Ishikawa (cell line): ENCODE results near the gene CCDC88C.

Experiments
- CEBPB ChIP-seq: IDR thresholded peaks from 2 replicates; pipeline ENCODE4 v1.6.1; 2012
- CREB1 ChIP-seq: IDR thresholded peaks from 2 replicates; pipeline ENCODE4 v1.6.1; 2012; ENCODE audit warnings: low read depth
- EGR1 ChIP-seq: IDR thresholded peaks from 2 replicates; pipeline ENCODE4 v1.6.1; 2012
- EP300 ChIP-seq: IDR thresholded peaks from 2 replicates; pipeline ENCODE4 v1.6.1; 2012; ENCODE audit warnings: borderline replicate concordance
- FOXM1 ChIP-seq: IDR thresholded peaks from 2 replicates; pipeline ENCODE4 v1.6.1; 2012; ENCODE audit warnings: low read depth, borderline replicate concordance
- MAX ChIP-seq: IDR thresholded peaks from 2 replicates; pipeline ENCODE4 v1.6.1; 2012
- NFIC ChIP-seq: IDR thresholded peaks from 2 replicates; pipeline ENCODE4 v1.6.1; 2012
- RAD21 ChIP-seq: IDR thresholded peaks from 2 replicates; pipeline ENCODE4 v1.6.1; 2012; ENCODE audit warnings: low read depth
- REST ChIP-seq: IDR thresholded peaks from 2 replicates; pipeline ENCODE4 v1.6.1; 2012; ENCODE audit warnings: low read depth, mild to moderate bottlenecking
- TAF1 ChIP-seq: IDR thresholded peaks from 2 replicates; pipeline ENCODE4 v1.6.1; 2012; ENCODE audit warnings: low read depth, mild to moderate bottlenecking
- TCF12 ChIP-seq: IDR thresholded peaks from 2 replicates; pipeline ENCODE4 v1.6.1; 2012; ENCODE audit warnings: low read depth
- TEAD4 ChIP-seq: IDR thresholded peaks from 2 replicates; pipeline ENCODE4 v1.6.1; 2012
- USF1 ChIP-seq: IDR thresholded peaks from 2 replicates; pipeline ENCODE4 v1.6.1; 2012
- YY1 ChIP-seq: IDR thresholded peaks from 2 replicates; pipeline ENCODE4 v1.6.1; 2012; ENCODE audit warnings: low read depth
- ZBTB7A ChIP-seq: IDR thresholded peaks from 2 replicates; pipeline ENCODE4 v1.6.1; 2012; ENCODE audit warnings: low read depth

The CCDC88C gene

GRCh38 chr14:91313852-91314251 lies 103.8 kb downstream of the CCDC88C start:
- TF ChIP-seq CEBPB: no peak
- TF ChIP-seq EGR1: no peak
- no peak for TF ChIP-seq ZBTB7A
- no peak for TF ChIP-seq TEAD4
- TF ChIP-seq USF1: no peak
- TF ChIP-seq NFIC: no peak
- no peak for TF ChIP-seq RAD21

- TF ChIP-seq ZBTB7A: no peak
- TF ChIP-seq TEAD4: no peak
- TF ChIP-seq FOXM1: no peak
- TF ChIP-seq YY1: no peak
- TF ChIP-seq MAX: no peak
- TF ChIP-seq USF1: no peak
- no peak for TF ChIP-seq TAF1
- no peak for TF ChIP-seq EP300
- no peak for TF ChIP-seq RAD21
- no peak for TF ChIP-seq REST
These were observed 104.3 kb downstream of the CCDC88C start for GRCh38 chr14:91313154-91313850.

- TF ChIP-seq TAF1 (no peak), CEBPB (no peak), USF1 (no peak), ZBTB7A (no peak), EGR1 (no peak), MAX (no peak), NFIC (no peak), TCF12 (no peak)
These were observed 106.3 kb downstream of the CCDC88C start for GRCh38 chr14:91311284-91311662.

- TF ChIP-seq EGR1 (no peak), TEAD4 (no peak), FOXM1 (no peak), ZBTB7A (no peak), TCF12 (no peak), CEBPB (no peak), REST (no peak), USF1 (no peak), NFIC (no peak), CREB1 (no peak)
These were observed 106.9 kb downstream of the CCDC88C start for GRCh38 chr14:91310606-91311283.

- TF ChIP-seq RAD21: no peak
These were observed 107.8 kb downstream of the CCDC88C start for GRCh38 chr14:91309756-91310280.

- TF ChIP-seq TCF12: no peak
- TF ChIP-seq ZBTB7A: no peak
- TF ChIP-seq CREB1: no peak
- no peak for TF ChIP-seq MAX
- TF ChIP-seq YY1: no peak
- TF ChIP-seq EGR1: no peak
- no peak for TF ChIP-seq FOXM1
- no peak for TF ChIP-seq NFIC
- no peak for TF ChIP-seq TEAD4
These were observed 109.3 kb downstream of the CCDC88C start for GRCh38 chr14:91308337-91308736.
